GM20431 (cell line): ENCODE data around the gene LAMB1.

Experiments used
- in situ Hi-C: fragments of 300-500 bp; cut with MseI, MboI; formaldehyde crosslinking; loops from one replicate; pipeline ENCODE4 v1.15.0; 2020; ENCODE audit warnings: low sequenced_read_pairs; ENCODE audit not compliant: unreplicated experiment

LAMB1 gene

GRCh38 chr7:108020585-108020984, 17.6 kb upstream of the LAMB1 start:
- in situ Hi-C loops = no loop called here

GRCh38 chr7:108018668-108019067, 15.7 kb upstream of the LAMB1 start:
- in situ Hi-C loops = no loop called here

GRCh38 chr7:108017776-108018151, 14.8 kb upstream of the LAMB1 start:
- in situ Hi-C loops = no loop called here

- in situ Hi-C loops = no loop called here
Measured at GRCh38 chr7:108016841-108017775, 14.1 kb upstream of the LAMB1 start.

GRCh38 chr7:108015740-108016139, 12.8 kb upstream of the LAMB1 start:
- in situ Hi-C loops = no loop called here

- in situ Hi-C loops = no loop called here
Measured at GRCh38 chr7:108014747-108015682, 12.1 kb upstream of the LAMB1 start.

GRCh38 chr7:108014215-108014614, 11.3 kb upstream of the LAMB1 start:
- in situ Hi-C loops = no loop called here

GRCh38 chr7:108012499-108013430, 9.8 kb upstream of the LAMB1 start:
- in situ Hi-C loops = no loop called here

- in situ Hi-C loops = no loop called here
Measured at GRCh38 chr7:108010377-108010776, 7.4 kb upstream of the LAMB1 start.

GRCh38 chr7:108009873-108010272, 6.9 kb upstream of the LAMB1 start:
- in situ Hi-C loops = no loop called here

GRCh38 chr7:108008827-108009226, 5.9 kb upstream of the LAMB1 start:
- in situ Hi-C loops = no loop called here

- in situ Hi-C loops = no loop called here
Measured at GRCh38 chr7:108008240-108008639, 5.3 kb upstream of the LAMB1 start.

- in situ Hi-C loops = no loop called here
Measured at GRCh38 chr7:108007762-108008161, 4.8 kb upstream of the LAMB1 start.

- in situ Hi-C loops = no loop called here
Measured at GRCh38 chr7:108007261-108007660, 4.3 kb upstream of the LAMB1 start.

GRCh38 chr7:108004220-108005142, 1.5 kb upstream of the LAMB1 start:
- in situ Hi-C loops = no loop called here

- in situ Hi-C loops = no loop called here
Measured at GRCh38 chr7:108003599-108003935, 606 bp upstream of the LAMB1 start.

GRCh38 chr7:108001764-108002725, 916 bp downstream of the LAMB1 start:
- in situ Hi-C loops = no loop called here
